Gastrocnemius medialis (tissue), 4 donors: ENCODE data around the gene OTUB1. TPM values are rescaled to one million over a fixed set of nuclear protein-coding genes. Genes with fewer than 3 reads are reported as not detected.

Experiments
- ATAC-seq, 2 donors: fragments of 150-250 bp; one replicate each; pipeline ENCODE4 v1.9.1; 2016
- DNase-seq, 2 donors: peaks; one replicate each; pipeline ENCODE4 v3.0.0-alpha.2; 2019
- H3K27ac ChIP-seq, 4 donors: fragments of 200-600 bp; sonication (generic); 1 replicate in 1 of 4; 2 replicates in 3 of 4; pipeline ENCODE4 v1.5.1; 2016 to 2018; ENCODE audit warnings: mild to moderate bottlenecking in 2 of 4, moderate library complexity in 1 of 4
- H3K27me3 ChIP-seq, 3 donors: fragments of 200-600 bp; sonication (generic) in 2 of 3; 1 replicate in 1 of 3; 2 replicates in 2 of 3; pipeline versions ENCODE4 v1.5.1 to v1.6.0; 2016 to 2019; ENCODE audit warnings: mild to moderate bottlenecking in 1 of 3, moderate library complexity in 1 of 3
- H3K36me3 ChIP-seq, 2 donors: fragments of 200-600 bp; sonication (generic) in 1 of 2; one replicate each; pipeline ENCODE4 v1.5.1; 2017 to 2018
- H3K4me1 ChIP-seq, 2 donors: fragments of 200-600 bp; sonication (generic) in 1 of 2; one replicate each; pipeline ENCODE4 v1.5.1; 2016 to 2017; ENCODE audit warnings: mild to moderate bottlenecking in 2 of 2
- H3K4me3 ChIP-seq, 4 donors: fragments of 200-600 bp; sonication (generic) in 3 of 4; 1 replicate in 1 of 4; 2 replicates in 3 of 4; pipeline ENCODE4 v1.5.1; 2016 to 2019; ENCODE audit warnings: mild to moderate bottlenecking in 2 of 4
- H3K9me3 ChIP-seq, 3 donors: fragments of 200-600 bp; sonication (generic) in 2 of 3; 1 replicate in 1 of 3; 2 replicates in 2 of 3; pipeline ENCODE4 v1.5.1; 2016 to 2019
- CTCF ChIP-seq, 5 experiments: fragments of 450-650 bp in 3 of 5; fragments of 200-600 bp in 2 of 5; sonication (generic) in 2 of 5; IDR thresholded peaks in 4 of 5; conservative IDR thresholded peaks in 1 of 5; 1 replicate in 4 of 5; 2 replicates in 1 of 5; pipeline ENCODE4 v1.5.1; 2016 to 2019; ENCODE audit warnings: antibody characterized with exemption in 5 of 5, mild to moderate bottlenecking in 3 of 5, moderate library complexity in 3 of 5
- POLR2A ChIP-seq, 2 donors: fragments of 450-650 bp; IDR thresholded peaks; one replicate each; pipeline ENCODE4 v1.6.1; 2017; ENCODE audit warnings: antibody characterized with exemption in 2 of 2, mild to moderate bottlenecking in 2 of 2, moderate library complexity in 2 of 2
- in situ Hi-C, 4 donors: fragments of 200-750 bp; cut with MboI; loops; one replicate each; pipeline versions ENCODE4 v1.15.0 to v1.8.0; 2017; ENCODE audit warnings: low sequenced_read_pairs in 4 of 4
- intact Hi-C: fragments of 100-400 bp; cut with DNase I; formaldehyde crosslinking; loops from one replicate; pipeline ENCODE4 v1.15.1; 2023; ENCODE audit warnings: low total_unique reads
- total RNA-seq, 4 donors: library from RNA; depleted of rRNA; stranded (reverse); fragments of >200 nt; gene quantifications; one replicate each; pipeline versions ENCODE4 v1.1.0 to v1.2.3, GENCODE V29; 2016

Gene OTUB1
- total RNA-seq, 4 donors from 2014 or later, result 48.0 to 70.3 (median 59.5) TPM

GRCh38 chr11:63996512-63996911 lies 10.3 kb downstream of the OTUB1 start:
- in situ Hi-C loops, result loop anchor here in 1 of 4 donors (10.0 kb wide), 1 partner anchor 148 kb away; no protein-coding TSS in a partner anchor
- no peak for DNase-seq
- no peak for TF ChIP-seq POLR2A (IDR thresholded peaks at IDR 0.05)
- no peak for TF ChIP-seq CTCF (IDR thresholded peaks at IDR 0.05 in 4 of 5, conservative IDR thresholded peaks at IDR 0.05 in 1 of 5)
- Histone ChIP-seq H3K36me3 (peaks cover 0 to 29% of the 10 kb centered on the region in 2 donors), H3K27me3 (no peaks in the 10 kb centered on the region), H3K4me3 (no peak overlapping the region), H3K4me1 (peaks cover 10 to 22% of the 10 kb centered on the region in 2 donors), H3K9me3 (no peaks in the 10 kb centered on the region), H3K27ac (peak overlapping the region in 1 of 4 donors; percentile 31)
- intact Hi-C loops, result no loop called here
- no peak for ATAC-seq

GRCh38 chr11:63997104-63997700 lies 11.0 kb downstream of the OTUB1 start:
- no peaks in the 10 kb centered on the region for H3K9me3 ChIP-seq
- no peak for DNase-seq
- H3K36me3 ChIP-seq, result peaks cover 0 to 29% of the 10 kb centered on the region in 2 donors
- in situ Hi-C loops (loop anchor here in 1 of 4 donors (10.0 kb wide), 1 partner anchor 148 kb away; no protein-coding TSS in a partner anchor), intact Hi-C loops (no loop called here)
- H3K27ac ChIP-seq, result peak overlapping the region in 1 of 4 donors; percentile 13
- ATAC-seq, result no peak
- TF ChIP-seq CTCF (IDR thresholded peaks at IDR 0.05 in 4 of 5, conservative IDR thresholded peaks at IDR 0.05 in 1 of 5), result no peak
- no peak for TF ChIP-seq POLR2A (IDR thresholded peaks at IDR 0.05)
- H3K27me3 ChIP-seq, result no peaks in the 10 kb centered on the region
- H3K4me1 ChIP-seq, result peaks cover 13 to 26% of the 10 kb centered on the region in 2 donors
- H3K4me3 ChIP-seq, result no peak overlapping the region

GRCh38 chr11:63997801-63998337 lies 11.6 kb downstream of the OTUB1 start:
- ATAC-seq (no peak), DNase-seq (no peak)
- Histone ChIP-seq H3K27me3 (no peaks in the 10 kb centered on the region), H3K4me3 (no peak overlapping the region), H3K27ac (peak overlapping the region in 1 of 4 donors; percentile 13), H3K9me3 (no peaks in the 10 kb centered on the region), H3K36me3 (peaks cover 0 to 29% of the 10 kb centered on the region in 2 donors), H3K4me1 (peaks cover 18 to 30% of the 10 kb centered on the region in 2 donors)
- intact Hi-C loops (no loop called here), in situ Hi-C loops (loop anchor here in 1 of 4 donors (10.0 kb wide), 1 partner anchor 147 kb away; no protein-coding TSS in a partner anchor)
- TF ChIP-seq CTCF (IDR thresholded peaks at IDR 0.05 in 4 of 5, conservative IDR thresholded peaks at IDR 0.05 in 1 of 5) (no peak), POLR2A (IDR thresholded peaks at IDR 0.05) (no peak)

DNA sequence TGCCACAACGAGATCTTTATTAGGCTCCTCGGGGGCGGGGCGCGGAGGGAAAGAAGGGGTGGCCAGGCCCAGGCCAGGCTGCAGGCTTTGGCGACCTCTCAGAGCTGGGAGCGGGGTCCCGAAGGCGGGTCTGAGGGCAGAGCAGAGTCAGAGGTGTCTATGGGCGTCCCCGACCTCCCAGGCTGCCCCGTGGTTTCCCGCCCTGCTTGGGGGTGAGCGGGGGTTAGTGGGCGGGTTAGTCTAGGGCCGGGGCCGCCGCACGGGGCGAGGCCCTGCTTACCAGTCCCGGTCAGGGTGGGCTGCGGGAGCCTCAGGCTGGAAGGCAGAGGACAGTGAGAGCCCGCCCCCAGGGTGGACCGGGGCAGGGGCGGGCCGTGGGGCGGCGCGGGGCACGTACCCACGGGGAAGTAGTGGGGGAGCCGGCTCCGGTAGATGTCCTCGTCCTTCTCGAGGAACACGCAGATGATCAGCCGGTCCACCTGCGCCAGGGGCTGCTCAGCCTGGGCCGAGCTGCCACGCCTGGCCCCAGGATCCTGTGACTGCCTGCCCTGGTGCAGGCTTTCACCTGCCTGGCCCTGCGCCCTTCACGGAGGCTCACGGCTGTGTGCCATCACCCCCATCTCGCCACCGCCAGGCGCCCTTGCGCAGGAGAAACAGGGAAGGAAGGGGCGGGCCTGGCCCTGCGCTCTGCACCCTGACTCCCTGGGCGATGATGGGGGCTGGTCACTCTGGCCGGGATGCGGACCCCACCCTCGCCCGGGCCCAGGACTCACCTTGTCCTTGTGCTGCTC lies 12.5 kb downstream of the OTUB1 start:
- intact Hi-C loops (no loop called here), in situ Hi-C loops (loop anchor here in 1 of 4 donors (10.0 kb wide), 1 partner anchor 146 kb away; no protein-coding TSS in a partner anchor)
- DNase-seq (no peak), ATAC-seq (no peak)
- TF ChIP-seq POLR2A (IDR thresholded peaks at IDR 0.05) (no peak), CTCF (IDR thresholded peaks at IDR 0.05 in 4 of 5, conservative IDR thresholded peaks at IDR 0.05 in 1 of 5) (no peak)
- H3K27ac ChIP-seq, result no peak overlapping the region
- no peaks in the 10 kb centered on the region for H3K27me3 ChIP-seq
- H3K36me3 ChIP-seq, result peaks cover 0 to 29% of the 10 kb centered on the region in 2 donors
- no peaks in the 10 kb centered on the region for H3K9me3 ChIP-seq
- peaks cover 18 to 28% of the 10 kb centered on the region in 2 donors for H3K4me1 ChIP-seq
- peak overlapping the region in 1 of 4 donors; percentile 7 for H3K4me3 ChIP-seq
